A549 (cell line): ENCODE measurements around the gene DENND6B. TPM values are rescaled to one million over a fixed set of nuclear protein-coding genes. Genes with fewer than 3 reads are reported as not detected.
A peak's percentile ranks its signal among the peaks of the same experiment; 100 is the strongest.

Source experiments
- ATAC-seq, 2 experiments: fragments of 200-7000 bp in 1 of 2; fragments of >200 bp in 1 of 2; cut with Nextera tagmentation in 1 of 2; cut with Tn5 transposase in 1 of 2; 3 replicates each; pipeline versions ENCODE4 v1.8.0 to v1.9.1; 2018 to 2020; ENCODE audit warnings: mild to moderate bottlenecking in 1 of 2, moderate library complexity in 1 of 2
- CTCF ChIA-PET: fragments of 300-600 bp; sonication (Branson Sonifier 250); formaldehyde crosslinking; extraction: SDS; loops from one replicate; lab custom pipeline; 2021; ENCODE audit warnings: antibody characterized with exemption, inconsistent platforms; lab: Yijun Ruan, JAX
- POLR2A ChIA-PET: fragments of 350-600 bp; formaldehyde crosslinking; extraction: SDS; loops from one replicate; lab custom pipeline; 2021; ENCODE audit warnings: antibody characterized with exemption, inconsistent platforms; lab: Yijun Ruan, JAX
- DNase-seq, 2 experiments: peaks; one replicate each; pipeline versions ENCODE4 v3.0.0 to v3.0.0-alpha.2; 2011 to 2016; ENCODE audit warnings: low read depth in 1 of 2, low spot score in 1 of 2
- FAIRE-seq: peaks from 2 replicates; lab custom pipeline; 2011; peaks lifted over from hg19 to GRCh38; lab: Jason Lieb, UNC
- H3K27ac ChIP-seq, 2 experiments: fragments of >200 bp; sonication (Bioruptor Twin); formaldehyde crosslinking; 3 replicates each; pipeline ENCODE4 v1.5.1; 2016 to 2017
- H3K4me1 ChIP-seq: fragments of >200 bp; sonication (Bioruptor Twin); formaldehyde crosslinking; 3 replicates; pipeline ENCODE4 v1.6.1; 2016
- H3K4me2 ChIP-seq: fragments of >200 bp; sonication (Bioruptor Twin); formaldehyde crosslinking; 3 replicates; pipeline ENCODE4 v1.6.1; 2016
- H3K4me3 ChIP-seq: fragments of >200 bp; sonication (Bioruptor Twin); formaldehyde crosslinking; 3 replicates; pipeline ENCODE4 v1.5.1; 2016
- H3K9me3 ChIP-seq: fragments of >200 bp; sonication (Bioruptor Twin); formaldehyde crosslinking; 3 replicates; pipeline ENCODE4 v1.6.1; 2016
- ATOH8 ChIP-seq: fragments of 250-450 bp; sonication (Bioruptor Pico); IDR thresholded peaks from 2 replicates; pipeline ENCODE4 v1.5.0; 2020; ENCODE audit warnings: low read depth, mild to moderate bottlenecking, moderate library complexity
- BHLHE40 ChIP-seq: IDR thresholded peaks from 2 replicates; pipeline ENCODE4 v1.6.1; 2012; ENCODE audit warnings: low read depth, low read length, inconsistent platforms
- EHF ChIP-seq: fragments of 250-450 bp; sonication (Bioruptor Pico); IDR thresholded peaks from 2 replicates; pipeline ENCODE4 v1.5.0; 2020; ENCODE audit warnings: mild to moderate bottlenecking
- FOSB ChIP-seq: fragments of 250-450 bp; sonication (Bioruptor Pico); IDR thresholded peaks from 2 replicates; pipeline ENCODE4 v1.5.0; 2020; ENCODE audit warnings: mild to moderate bottlenecking, moderate library complexity
- FOSL2 ChIP-seq, 2 experiments: fragments of 450-650 bp in 1 of 2; fragments of >200 bp in 1 of 2; sonication (Bioruptor Twin) in 1 of 2; formaldehyde crosslinking; IDR thresholded peaks; 2 replicates each; pipeline versions ENCODE4 v1.5.0 to v1.6.1; 2016 to 2020; ENCODE audit warnings: mild to moderate bottlenecking in 1 of 2, moderate library complexity in 1 of 2
- HES2 ChIP-seq: fragments of >200 bp; sonication (Bioruptor Twin); formaldehyde crosslinking; IDR thresholded peaks from 2 replicates; pipeline ENCODE4 v1.6.1; 2016
- HEYL ChIP-seq: fragments of 250-450 bp; sonication (Bioruptor Pico); IDR thresholded peaks from 2 replicates; pipeline ENCODE4 v1.8.0; 2021; ENCODE audit warnings: mild to moderate bottlenecking, moderate library complexity
- KDM5A ChIP-seq: fragments of 200-600 bp; sonication (generic); IDR thresholded peaks from 2 replicates; pipeline ENCODE4 v1.6.1; 2016; ENCODE audit warnings: antibody characterized with exemption, mild to moderate bottlenecking
- PHF8 ChIP-seq: fragments of 200-600 bp; sonication (generic); IDR thresholded peaks from 2 replicates; pipeline ENCODE4 v1.6.1; 2016; ENCODE audit warnings: low read depth, mild to moderate bottlenecking, antibody characterized with exemption, moderate library complexity, borderline replicate concordance
- POLR2A ChIP-seq: IDR thresholded peaks from 2 replicates; pipeline ENCODE4 v1.6.1; 2012; ENCODE audit warnings: mild to moderate bottlenecking, low read length
- RARB ChIP-seq: fragments of 250-450 bp; sonication (Bioruptor Pico); IDR thresholded peaks from 2 replicates; pipeline ENCODE4 v1.8.0; 2021; ENCODE audit warnings: mild to moderate bottlenecking, moderate library complexity
- SMC3 ChIP-seq: fragments of >200 bp; sonication (Bioruptor Twin); formaldehyde crosslinking; IDR thresholded peaks from 3 replicates; pipeline ENCODE4 v1.6.1; 2018; ENCODE audit warnings: inconsistent platforms
- USF2 ChIP-seq: fragments of 450-650 bp; IDR thresholded peaks from 2 replicates; pipeline ENCODE4 v1.6.1; 2014; ENCODE audit warnings: antibody characterized with exemption
- ZNF302 ChIP-seq: fragments of 250-450 bp; sonication (Bioruptor Pico); IDR thresholded peaks from 2 replicates; pipeline ENCODE4 v1.9.0; 2021; ENCODE audit warnings: inconsistent platforms, mild to moderate bottlenecking, moderate library complexity
- WGBS: methylation state at CpG from one replicate; pipeline ENCODE4 v1.1.6; 2017; ENCODE audit errors: missing lambda C conversion rate; 5-methylcytosine and 5-hydroxymethylcytosine counted together
- polyA plus RNA-seq, 4 experiments: library from polyadenylated mRNA; depleted of rRNA in 3 of 4; stranded (reverse); fragments of >200 nt; fragmentation: RNase III in 1 of 4; extraction: RNeasy Plus Mini Kit Qiagen cat#74134 plus additional on column Dnase treatment in 1 of 4; gene quantifications; 2 replicates in 3 of 4; 3 replicates in 1 of 4; pipeline ENCODE4 v1.2.3, GENCODE V29; 2011 to 2017
- TF ChIP-seq, protein P1 (sequence below): fragments of 150-350 bp; IDR thresholded peaks from 2 replicates; pipeline ENCODE4 v1.6.1; 2014; ENCODE audit warnings: low read depth, mild to moderate bottlenecking, low read length
- TF ChIP-seq, protein P2 (sequence below): IDR thresholded peaks from 2 replicates; pipeline ENCODE4 v1.6.1; 2012; ENCODE audit warnings: low read depth, borderline replicate concordance
- TF ChIP-seq, protein P3 (sequence below): IDR thresholded peaks from 2 replicates; pipeline ENCODE4 v1.6.1; 2012
- TF ChIP-seq, protein P4 (sequence below): fragments of 250-450 bp; sonication (Bioruptor Pico); IDR thresholded peaks from 2 replicates; pipeline ENCODE4 v1.5.0; 2021; ENCODE audit warnings: mild to moderate bottlenecking, moderate library complexity, borderline replicate concordance

Gene DENND6B
- polyA plus RNA-seq, 2 of the 4 experiments (the other 2 are of a cell fraction) = 1.6 to 1.9 TPM

DNA sequence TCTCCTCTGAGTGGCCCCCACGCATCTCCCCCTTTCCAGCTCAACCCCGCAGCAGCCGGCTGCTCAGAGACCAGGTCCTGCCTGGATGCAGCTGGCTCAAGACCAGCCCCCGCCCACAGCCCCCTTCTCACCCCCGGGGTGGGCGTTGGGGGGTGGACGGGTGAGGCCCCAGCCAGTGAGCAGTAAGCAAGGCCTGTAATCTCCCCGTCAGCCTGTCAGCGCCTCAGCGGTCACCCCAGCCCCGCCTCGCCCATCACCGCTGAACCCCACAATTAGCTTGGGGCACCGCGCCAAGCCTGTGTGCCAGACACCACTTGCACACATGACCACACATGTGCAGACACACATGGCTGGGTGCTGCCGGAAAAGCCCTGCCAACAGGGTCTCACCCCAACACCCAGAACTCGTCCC, 25.2 kb downstream of the DENND6B start:
- Histone ChIP-seq H3K4me3 (no peak overlapping the region), H3K27ac (peak overlapping the region; percentile 98 to 100), H3K9me3 (no peaks in the 10 kb centered on the region), H3K4me1 (peaks cover 79% of the 10 kb centered on the region)
- ChIA-PET CTCF (interaction anchor here (1.6 to 5.6 kb wide), 4 partner anchors 25 to 40 kb away, joined by 5 to 33 read pairs (median 8); partner anchors contain the start of gene DENND6B), POLR2A (no interaction called here)
- DNase-seq (no peak), ATAC-seq (no peak)
- TF ChIP-seq, protein P1, sequence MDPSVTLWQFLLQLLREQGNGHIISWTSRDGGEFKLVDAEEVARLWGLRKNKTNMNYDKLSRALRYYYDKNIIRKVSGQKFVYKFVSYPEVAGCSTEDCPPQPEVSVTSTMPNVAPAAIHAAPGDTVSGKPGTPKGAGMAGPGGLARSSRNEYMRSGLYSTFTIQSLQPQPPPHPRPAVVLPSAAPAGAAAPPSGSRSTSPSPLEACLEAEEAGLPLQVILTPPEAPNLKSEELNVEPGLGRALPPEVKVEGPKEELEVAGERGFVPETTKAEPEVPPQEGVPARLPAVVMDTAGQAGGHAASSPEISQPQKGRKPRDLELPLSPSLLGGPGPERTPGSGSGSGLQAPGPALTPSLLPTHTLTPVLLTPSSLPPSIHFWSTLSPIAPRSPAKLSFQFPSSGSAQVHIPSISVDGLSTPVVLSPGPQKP = no peak
- TF ChIP-seq, protein P2, sequence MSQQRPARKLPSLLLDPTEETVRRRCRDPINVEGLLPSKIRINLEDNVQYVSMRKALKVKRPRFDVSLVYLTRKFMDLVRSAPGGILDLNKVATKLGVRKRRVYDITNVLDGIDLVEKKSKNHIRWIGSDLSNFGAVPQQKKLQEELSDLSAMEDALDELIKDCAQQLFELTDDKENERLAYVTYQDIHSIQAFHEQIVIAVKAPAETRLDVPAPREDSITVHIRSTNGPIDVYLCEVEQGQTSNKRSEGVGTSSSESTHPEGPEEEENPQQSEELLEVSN = no peak
- TF ChIP-seq, all 56 proteins: peak for 0
- no peak for FAIRE-seq
- 29% methylated on average over 1 of the region's 17 CpGs for WGBS
- H3K4me2 ChIP-seq = peak overlapping the region; percentile 96

DNA sequence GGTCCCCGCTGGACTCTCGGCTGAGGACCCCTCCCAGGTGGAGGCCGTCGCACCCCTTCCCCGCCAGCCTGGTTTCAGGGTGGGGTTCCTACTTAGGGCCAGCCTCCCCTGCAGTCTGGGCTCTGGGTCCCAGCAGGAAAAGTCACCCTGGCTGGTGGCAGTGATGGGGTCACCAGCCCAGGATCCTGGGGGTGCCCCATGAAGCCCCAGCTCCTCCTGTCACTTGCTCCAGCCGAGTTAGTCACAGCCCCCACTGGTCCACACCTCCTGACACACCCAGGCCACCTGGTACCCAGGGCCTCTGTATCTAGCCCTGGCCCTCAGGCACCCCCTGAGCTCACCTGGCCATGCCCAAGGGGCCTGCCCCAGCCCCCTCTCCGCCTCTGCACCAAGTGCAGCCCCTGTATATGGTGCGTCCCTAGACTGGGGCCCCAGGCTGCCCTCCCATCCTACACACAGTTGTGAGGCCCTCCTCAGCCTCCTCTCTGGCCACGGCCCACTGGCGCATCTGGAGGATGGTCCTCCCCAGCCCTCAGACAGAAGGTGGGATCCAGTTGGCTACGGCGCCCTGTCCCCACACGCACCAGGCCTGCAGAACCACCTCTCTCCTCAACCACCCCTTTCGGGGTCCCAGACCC, 26.1 kb downstream of the DENND6B start:
- TF ChIP-seq USF2 (no peak), EHF (CRISPR knock-in tag) (no peak)
- TF ChIP-seq, protein P3, sequence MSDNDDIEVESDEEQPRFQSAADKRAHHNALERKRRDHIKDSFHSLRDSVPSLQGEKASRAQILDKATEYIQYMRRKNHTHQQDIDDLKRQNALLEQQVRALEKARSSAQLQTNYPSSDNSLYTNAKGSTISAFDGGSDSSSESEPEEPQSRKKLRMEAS = no peak
- TF ChIP-seq, protein P4, sequence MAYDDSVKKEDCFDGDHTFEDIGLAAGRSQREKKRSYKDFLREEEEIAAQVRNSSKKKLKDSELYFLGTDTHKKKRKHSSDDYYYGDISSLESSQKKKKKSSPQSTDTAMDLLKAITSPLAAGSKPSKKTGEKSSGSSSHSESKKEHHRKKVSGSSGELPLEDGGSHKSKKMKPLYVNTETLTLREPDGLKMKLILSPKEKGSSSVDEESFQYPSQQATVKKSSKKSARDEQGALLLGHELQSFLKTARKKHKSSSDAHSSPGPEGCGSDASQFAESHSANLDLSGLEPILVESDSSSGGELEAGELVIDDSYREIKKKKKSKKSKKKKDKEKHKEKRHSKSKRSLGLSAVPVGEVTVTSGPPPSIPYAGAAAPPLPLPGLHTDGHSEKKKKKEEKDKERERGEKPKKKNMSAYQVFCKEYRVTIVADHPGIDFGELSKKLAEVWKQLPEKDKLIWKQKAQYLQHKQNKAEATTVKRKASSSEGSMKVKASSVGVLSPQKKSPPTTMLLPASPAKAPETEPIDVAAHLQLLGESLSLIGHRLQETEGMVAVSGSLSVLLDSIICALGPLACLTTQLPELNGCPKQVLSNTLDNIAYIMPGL (CRISPR knock-in tag) = no peak
- WGBS = 89% methylated on average over 9 of the region's 14 CpGs
- H3K4me2 ChIP-seq = peak overlapping the region; percentile 96; the same call in 2 of the 3 replicates
- POLR2A ChIA-PET = no interaction called here
- H3K4me3 ChIP-seq = no peak overlapping the region
- FAIRE-seq = no peak
- CTCF ChIA-PET = interaction anchor here (1.7 to 5.6 kb wide), 4 partner anchors 25 to 41 kb away, joined by 5 to 33 read pairs (median 9); partner anchors contain the start of gene DENND6B
- ATAC-seq = no peak
- peak overlapping the region in 1 of 2 experiments; percentile 100; a peak in 3 of 6 replicates for H3K27ac ChIP-seq
- H3K9me3 ChIP-seq = no peaks in the 10 kb centered on the region
- DNase-seq = no peak
- H3K4me1 ChIP-seq = peaks cover 85% of the 10 kb centered on the region

- H3K27ac ChIP-seq = peak overlapping the region in 1 of 2 experiments; percentile 100; a peak in 3 of 6 replicates
- DNase-seq = no peak
- no peak overlapping the region for H3K4me3 ChIP-seq
- CTCF ChIA-PET = interaction anchor here (1.7 to 5.6 kb wide), 4 partner anchors 24 to 42 kb away, joined by 5 to 33 read pairs (median 9); partner anchors contain the start of gene DENND6B
- FAIRE-seq = no peak
- WGBS = 94% methylated on average over 29 of the region's 93 CpGs
- H3K9me3 ChIP-seq = no peaks in the 10 kb centered on the region
- H3K4me1 ChIP-seq = peaks cover 78% of the 10 kb centered on the region
- peak overlapping the region; percentile 96; the same call in 1 of the 3 replicates for H3K4me2 ChIP-seq
- ATAC-seq = no peak
- POLR2A ChIA-PET = no interaction called here
- TF ChIP-seq, protein P1 = no peak
- TF ChIP-seq HES2 (no peak), FOSB (no peak), SMC3 (no peak), BHLHE40 (no peak), PHF8 (no peak), FOSL2 (IDR thresholded peaks at IDR 0.05) (no peak), FOSL2 (CRISPR knock-in tag; IDR thresholded peaks at IDR 0.05) (no peak), ATOH8 (CRISPR knock-in tag) (no peak), HEYL (CRISPR knock-in tag) (no peak), KDM5A (no peak), ZNF302 (CRISPR knock-in tag) (no peak), POLR2A (no peak), RARB (CRISPR knock-in tag) (no peak)
- TF ChIP-seq, protein P3 = no peak
Measured at GRCh38 chr22:50299785-50300619, 26.8 kb downstream of the DENND6B start.
